Naive B cell (primary cell): Measurements from ENCODE around the gene LACTB. TPM values are rescaled to one million over a fixed set of nuclear protein-coding genes. Genes with fewer than 3 reads are reported as not detected.

Source experiments
- ATAC-seq, 2 donors: fragments of 150-1000 bp; cut with Tn5 transposase; 2 replicates each; pipeline ENCODE4 v1.10.0; 2021; ENCODE audit warnings: low read depth in 2 of 2, mild to moderate bottlenecking in 2 of 2, moderate library complexity in 2 of 2
- DNase-seq: peaks from one replicate; pipeline ENCODE4 v3.0.0; 2022
- H3K27ac Mint-ChIP-seq, 6 donors: one replicate each; pipeline ENCODE4 v1.8.0; 2020 to 2022; ENCODE audit warnings: mild to moderate bottlenecking in 6 of 6, mixed read lengths in 6 of 6, moderate library complexity in 5 of 6, inconsistent platforms in 2 of 6
- H3K27me3 Mint-ChIP-seq, 3 donors: one replicate each; pipeline ENCODE4 v1.8.0; 2021 to 2022; ENCODE audit warnings: mixed read lengths in 3 of 3, mild to moderate bottlenecking in 1 of 3
- H3K36me3 Mint-ChIP-seq, 2 donors: one replicate each; pipeline ENCODE4 v1.8.0; 2020 to 2022; ENCODE audit warnings: mixed read lengths in 2 of 2, inconsistent platforms in 1 of 2, mild to moderate bottlenecking in 1 of 2
- H3K4me1 Mint-ChIP-seq, 3 donors: one replicate each; pipeline ENCODE4 v1.8.0; 2020 to 2022; ENCODE audit warnings: mixed read lengths in 3 of 3, inconsistent platforms in 1 of 3, mild to moderate bottlenecking in 1 of 3, moderate library complexity in 1 of 3
- H3K4me3 Mint-ChIP-seq, 8 donors: one replicate each; pipeline ENCODE4 v1.8.0; 2020 to 2022; ENCODE audit warnings: mild to moderate bottlenecking in 8 of 8, mixed read lengths in 8 of 8, moderate library complexity in 8 of 8, inconsistent platforms in 2 of 8
- H3K9me3 Mint-ChIP-seq, 7 donors: one replicate each; pipeline ENCODE4 v1.8.0; 2020 to 2022; ENCODE audit warnings: mixed read lengths in 7 of 7, mild to moderate bottlenecking in 5 of 7, inconsistent platforms in 2 of 7, moderate library complexity in 1 of 7
- polyA plus RNA-seq, 6 donors: library from polyadenylated mRNA; unstranded; fragments of 300-500 nt; fragmentation: Illumina TruSeq; gene quantifications; one replicate each; pipeline ENCODE4 v1.2.3, GENCODE V29; 2021; ENCODE audit warnings: low read depth in 6 of 6

LACTB gene
- polyA plus RNA-seq, 6 donors from 2014 or later, result 9.0 to 22.2 (median 16.1) TPM

- peaks cover 6 to 26% (median 10%) of the 10 kb centered on the region in 3 donors for H3K4me1 Mint-ChIP-seq
- no peaks in the 10 kb centered on the region for H3K27me3 Mint-ChIP-seq
- H3K36me3 Mint-ChIP-seq, result no peaks in the 10 kb centered on the region
- H3K9me3 Mint-ChIP-seq, result peaks cover 0 to 4% (median 0%) of the 10 kb centered on the region in 7 donors
- peak overlapping the region; percentile 96 to 100 (median 100) for H3K4me3 Mint-ChIP-seq
- ATAC-seq (no peak), DNase-seq (no peak)
- H3K27ac Mint-ChIP-seq, result peak overlapping the region in 5 of 6 donors; percentile 93 to 97 (median 96)
Observed at GRCh38 chr15:63156086-63156710, 34.5 kb downstream of the LACTB start.

DNA sequence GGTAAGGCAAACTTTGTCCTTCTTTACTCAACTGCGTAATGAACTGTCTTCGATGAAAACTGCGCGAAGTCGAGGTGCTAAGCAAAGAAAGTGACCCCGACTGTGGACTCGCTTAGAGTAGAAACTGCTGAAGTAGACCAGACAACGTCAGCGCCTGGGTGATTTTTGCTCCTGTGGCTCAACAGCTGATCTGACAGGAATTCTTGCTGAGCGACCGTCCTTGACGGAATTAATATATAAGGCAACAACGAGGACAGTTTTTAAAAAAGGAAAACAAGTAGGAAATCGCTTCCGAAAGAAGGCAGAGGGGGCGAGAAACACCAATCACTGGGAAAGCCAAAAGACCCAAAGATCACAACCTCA, 35.1 kb downstream of the LACTB start:
- Mint-ChIP-seq H3K4me1 (peaks cover 6 to 29% (median 10%) of the 10 kb centered on the region in 3 donors), H3K36me3 (no peaks in the 10 kb centered on the region), H3K4me3 (peak overlapping the region; percentile 96 to 100 (median 100)), H3K9me3 (peaks cover 0 to 4% (median 0%) of the 10 kb centered on the region in 7 donors), H3K27me3 (no peaks in the 10 kb centered on the region), H3K27ac (peak overlapping the region; percentile 93 to 97 (median 96))
- no peak for DNase-seq
- peak; percentile 8 to 10 for ATAC-seq

DNA sequence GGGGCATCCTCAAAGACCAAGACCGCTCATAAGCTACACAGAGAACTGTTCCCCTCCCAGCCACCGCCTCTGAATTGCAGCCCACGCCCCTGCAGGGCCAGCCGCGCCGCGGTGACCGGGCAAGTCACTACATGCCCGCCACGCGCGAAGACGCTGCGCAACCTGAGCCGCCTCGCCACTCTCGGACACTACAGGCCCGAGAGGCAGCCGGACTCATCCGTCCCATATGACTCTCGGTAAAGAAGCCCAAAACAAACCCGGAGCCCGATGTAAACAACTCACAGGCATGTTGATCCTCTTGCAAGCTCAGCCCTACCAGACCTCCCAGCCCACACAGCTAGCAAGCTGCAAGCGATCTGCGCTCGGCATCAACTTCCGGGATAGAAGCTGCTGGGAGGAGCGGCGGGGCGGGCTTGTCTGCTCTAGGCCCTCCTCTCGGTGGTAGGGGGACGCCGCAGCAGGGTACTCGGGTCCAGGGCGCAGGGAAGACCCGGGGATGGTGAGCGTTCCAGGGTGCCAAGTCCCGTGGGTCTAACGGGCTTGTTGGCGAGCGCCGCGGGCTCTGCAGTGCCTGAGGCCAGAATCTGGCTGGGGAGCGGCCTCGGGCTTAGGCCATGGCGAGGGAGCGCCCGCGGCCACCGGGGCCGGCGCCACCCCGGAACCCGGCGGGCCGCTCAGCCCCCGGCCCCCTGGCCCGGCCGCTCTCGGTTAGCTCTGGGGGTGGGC, 35.6 kb downstream of the LACTB start, which contains the start of gene RPS27L:
Gene RPS27L, minus strand, starts transcription at position 360 of the 726 bp plus-strand sequence. Its CDS starts 72 bp downstream, at position 288.
- peak within 1 kb of the TSS; percentile 93 to 97 (median 96) for H3K27ac Mint-ChIP-seq
- peak; percentile 94 to 95 for ATAC-seq

GRCh38 chr15:63157891-63158431, 36.3 kb downstream of the LACTB start:
- H3K27ac Mint-ChIP-seq, result peak overlapping the region; percentile 49 to 97 (median 90)
- H3K27me3 Mint-ChIP-seq, result no peaks in the 10 kb centered on the region
- H3K4me3 Mint-ChIP-seq, result peak overlapping the region; percentile 90 to 100 (median 96)
- ATAC-seq (peak; percentile 26 to 29), DNase-seq (no peak)
- H3K36me3 Mint-ChIP-seq, result no peaks in the 10 kb centered on the region
- peaks cover 7 to 40% (median 13%) of the 10 kb centered on the region in 3 donors for H3K4me1 Mint-ChIP-seq
- H3K9me3 Mint-ChIP-seq, result peaks cover 0 to 4% (median 0%) of the 10 kb centered on the region in 7 donors

More for the DNA sequence above, 35.6 kb downstream of the LACTB start, which contains the start of gene RPS27L:
- peaks cover 6 to 34% (median 10%) of the 10 kb centered on the region in 3 donors for H3K4me1 Mint-ChIP-seq
- H3K9me3 Mint-ChIP-seq, result peaks cover 0 to 4% (median 0%) of the 10 kb centered on the region in 7 donors
- H3K4me3 Mint-ChIP-seq, result peak within 1 kb of the TSS; percentile 96 to 100 (median 100)
- DNase-seq, result peak; percentile 86
- no peaks in the 10 kb centered on the region for H3K27me3 Mint-ChIP-seq
- H3K36me3 Mint-ChIP-seq, result no peaks in the 10 kb centered on the region

DNA sequence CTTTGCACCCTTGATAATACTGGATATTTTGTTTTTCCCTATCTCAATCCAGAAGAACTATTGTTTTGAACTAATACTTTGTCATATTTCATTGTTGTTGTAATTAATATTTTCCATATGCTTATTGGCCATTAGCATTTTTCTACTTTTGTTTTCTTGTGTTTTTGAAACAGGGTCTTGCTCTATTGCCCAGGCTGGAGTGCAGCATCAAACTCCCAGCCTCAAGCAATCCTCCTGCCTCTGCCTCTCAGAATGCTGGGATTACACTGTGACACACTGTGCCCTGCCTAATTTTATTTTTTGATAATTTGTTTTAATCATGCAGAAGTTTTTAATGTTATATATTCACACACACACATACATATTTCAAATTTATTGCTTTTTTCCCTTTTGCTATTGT, 39.0 kb downstream of the LACTB start:
- H3K27ac Mint-ChIP-seq, result no peak overlapping the region
- H3K4me1 Mint-ChIP-seq, result peaks cover 9 to 37% (median 12%) of the 10 kb centered on the region in 3 donors
- no peak for ATAC-seq
- no peaks in the 10 kb centered on the region for H3K36me3 Mint-ChIP-seq
- DNase-seq, result no peak
- H3K9me3 Mint-ChIP-seq, result peaks cover 0 to 4% (median 0%) of the 10 kb centered on the region in 7 donors
- peak overlapping the region in 1 of 8 donors; percentile 54 for H3K4me3 Mint-ChIP-seq
- no peaks in the 10 kb centered on the region for H3K27me3 Mint-ChIP-seq

DNA sequence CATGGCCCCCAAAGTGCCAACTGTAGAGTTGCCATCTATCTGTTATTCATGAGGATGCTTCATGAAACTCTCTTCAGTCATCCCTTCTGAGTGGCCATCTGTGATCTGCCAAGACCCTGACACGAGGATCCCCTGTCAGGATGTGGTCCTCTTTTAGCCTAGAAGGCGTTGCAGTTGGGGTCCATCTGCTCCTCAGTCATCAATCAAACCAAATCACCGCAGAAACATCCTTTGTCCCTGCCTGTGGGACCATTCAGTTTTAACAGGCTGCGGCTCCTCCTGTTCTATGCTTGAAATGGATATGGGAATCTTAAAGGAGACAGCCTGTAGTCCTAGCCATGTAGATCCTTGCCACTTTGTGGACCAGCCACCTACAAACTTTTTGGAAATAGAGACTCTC, 41.6 kb downstream of the LACTB start:
- Mint-ChIP-seq H3K9me3 (peaks cover 0 to 4% (median 0%) of the 10 kb centered on the region in 7 donors), H3K27ac (peak overlapping the region in 1 of 6 donors; percentile 25), H3K36me3 (no peaks in the 10 kb centered on the region), H3K27me3 (no peaks in the 10 kb centered on the region), H3K4me3 (peak overlapping the region in 1 of 8 donors; percentile 58), H3K4me1 (peaks cover 3 to 24% (median 6%) of the 10 kb centered on the region in 3 donors)
- DNase-seq (no peak), ATAC-seq (no peak)

GRCh38 chr15:63165166-63165859, 43.7 kb downstream of the LACTB start:
- no peaks in the 10 kb centered on the region for H3K9me3 Mint-ChIP-seq
- peak overlapping the region in 2 of 6 donors; percentile 16 to 21 for H3K27ac Mint-ChIP-seq
- peaks cover 3 to 22% (median 6%) of the 10 kb centered on the region in 3 donors for H3K4me1 Mint-ChIP-seq
- H3K4me3 Mint-ChIP-seq, result no peak overlapping the region
- DNase-seq (no peak), ATAC-seq (no peak)
- no peaks in the 10 kb centered on the region for H3K36me3 Mint-ChIP-seq
- no peaks in the 10 kb centered on the region for H3K27me3 Mint-ChIP-seq

- Mint-ChIP-seq H3K4me3 (no peak overlapping the region), H3K27me3 (no peaks in the 10 kb centered on the region), H3K27ac (no peak overlapping the region), H3K4me1 (peaks cover 3 to 18% (median 6%) of the 10 kb centered on the region in 3 donors), H3K9me3 (no peaks in the 10 kb centered on the region), H3K36me3 (no peaks in the 10 kb centered on the region)
- DNase-seq (no peak), ATAC-seq (peak in 1 of 2 donors; percentile 50)
Observed at GRCh38 chr15:63166219-63166618, 44.6 kb downstream of the LACTB start.

DNA sequence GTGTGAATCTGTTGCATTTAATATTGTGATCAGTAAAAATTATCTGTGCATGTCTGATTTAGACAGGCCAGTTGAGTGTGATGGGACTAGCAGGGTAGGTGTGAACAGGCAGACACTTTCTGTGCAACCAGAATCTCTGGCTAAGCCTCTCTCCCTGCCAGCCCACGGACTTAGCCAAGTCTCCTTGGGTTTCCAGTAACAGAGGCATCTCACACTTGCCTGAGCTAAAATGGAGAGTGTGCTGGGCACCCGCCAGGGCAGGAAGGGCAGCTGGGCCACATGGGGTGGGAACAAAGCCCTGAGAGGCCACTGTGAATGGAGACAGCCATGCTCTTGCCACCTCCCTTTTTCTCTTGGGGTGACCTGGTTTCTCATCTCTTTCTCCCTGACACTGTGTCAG, 48.1 kb downstream of the LACTB start:
- Mint-ChIP-seq H3K9me3 (no peaks in the 10 kb centered on the region), H3K27me3 (no peaks in the 10 kb centered on the region), H3K4me3 (no peak overlapping the region), H3K27ac (no peak overlapping the region), H3K4me1 (no peaks in the 10 kb centered on the region), H3K36me3 (no peaks in the 10 kb centered on the region)
- no peak for DNase-seq
- ATAC-seq, result no peak

DNA sequence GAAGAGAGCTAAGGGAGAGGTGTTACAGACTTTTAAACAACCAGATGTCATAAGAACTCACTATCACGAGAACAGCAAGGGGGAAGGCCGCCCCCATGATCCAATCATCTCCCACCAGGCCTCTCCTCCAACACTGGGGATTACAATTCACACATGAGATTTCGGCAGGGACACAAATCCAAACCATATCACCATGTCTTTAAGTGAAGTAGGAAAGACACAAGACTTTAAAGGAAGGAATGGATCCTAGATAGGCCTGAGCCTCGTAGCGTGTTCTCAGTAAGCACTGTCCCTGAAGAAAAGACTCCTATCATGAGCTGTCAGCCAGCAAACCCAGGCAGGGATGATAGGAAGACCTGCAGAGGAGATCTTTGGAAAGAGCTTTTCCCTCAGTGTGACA, 50.7 kb downstream of the LACTB start:
- no peak overlapping the region for H3K27ac Mint-ChIP-seq
- H3K4me3 Mint-ChIP-seq, result peak overlapping the region in 1 of 8 donors; percentile 30
- no peak for ATAC-seq
- H3K36me3 Mint-ChIP-seq, result no peaks in the 10 kb centered on the region
- H3K9me3 Mint-ChIP-seq, result no peaks in the 10 kb centered on the region
- H3K27me3 Mint-ChIP-seq, result no peaks in the 10 kb centered on the region
- DNase-seq, result no peak
- no peaks in the 10 kb centered on the region for H3K4me1 Mint-ChIP-seq

GRCh38 chr15:63172851-63173451, 51.3 kb downstream of the LACTB start:
- no peak for DNase-seq
- ATAC-seq, result no peak
- peak overlapping the region in 1 of 6 donors; percentile 10 for H3K27ac Mint-ChIP-seq
- no peaks in the 10 kb centered on the region for H3K4me1 Mint-ChIP-seq
- H3K4me3 Mint-ChIP-seq, result no peak overlapping the region
- no peaks in the 10 kb centered on the region for H3K9me3 Mint-ChIP-seq
- H3K36me3 Mint-ChIP-seq, result no peaks in the 10 kb centered on the region
- no peaks in the 10 kb centered on the region for H3K27me3 Mint-ChIP-seq

DNA sequence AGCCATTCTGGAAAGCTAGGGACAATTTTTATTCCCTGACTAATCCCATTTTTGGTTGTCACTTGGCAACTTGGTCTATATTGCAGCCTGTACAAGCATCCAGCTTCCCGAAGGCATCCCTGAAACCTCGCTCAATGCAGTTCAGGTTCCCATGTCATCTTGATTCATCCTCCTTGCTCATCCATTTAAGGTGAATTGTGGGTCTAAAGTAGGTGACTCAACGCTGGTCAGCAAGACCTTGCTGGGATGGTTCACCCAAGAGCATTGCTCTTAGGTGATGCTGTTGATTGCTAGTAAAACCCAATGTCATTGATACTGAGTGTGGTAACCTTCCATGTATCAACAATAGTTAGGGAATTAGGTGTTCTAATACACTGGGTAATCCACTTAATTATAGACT, 54.6 kb downstream of the LACTB start:
- DNase-seq (no peak), ATAC-seq (no peak)
- Mint-ChIP-seq H3K27me3 (no peaks in the 10 kb centered on the region), H3K9me3 (no peaks in the 10 kb centered on the region), H3K36me3 (no peaks in the 10 kb centered on the region), H3K4me1 (no peaks in the 10 kb centered on the region), H3K27ac (no peak overlapping the region), H3K4me3 (no peak overlapping the region)

GRCh38 chr15:63178034-63178433, 56.4 kb downstream of the LACTB start:
- ATAC-seq, result no peak
- H3K36me3 Mint-ChIP-seq, result no peaks in the 10 kb centered on the region
- H3K27ac Mint-ChIP-seq, result no peak overlapping the region

More at GRCh38 chr15:63178034-63178433, 56.4 kb downstream of the LACTB start:
- Mint-ChIP-seq H3K27me3 (no peaks in the 10 kb centered on the region), H3K4me1 (no peaks in the 10 kb centered on the region), H3K4me3 (no peak overlapping the region), H3K9me3 (no peaks in the 10 kb centered on the region)
- DNase-seq, result no peak
